ENCODE data around the gene ANKRD40CL.

- no peak for TF ChIP-seq CTCF (conservative IDR thresholded peaks at IDR 0.05; ENCODE audit: low read length)
- TF ChIP-seq EZH2phosphoT487 (IDR thresholded peaks at IDR 0.05; ENCODE audit: borderline replicate concordance, low read depth, low read length) = no peak
Observed at GRCh38 chr17:50790618-50791017, 23.3 kb upstream of the ANKRD40CL start.

Data from OCI-LY7 (cell line).